ENCODE measurements around the gene VPS39. TPM values are rescaled to one million over a fixed set of nuclear protein-coding genes. Genes with fewer than 3 reads are reported as not detected.

The VPS39 gene
- polyA plus RNA-seq, 1 experiment = 79.5 TPM

DNA sequence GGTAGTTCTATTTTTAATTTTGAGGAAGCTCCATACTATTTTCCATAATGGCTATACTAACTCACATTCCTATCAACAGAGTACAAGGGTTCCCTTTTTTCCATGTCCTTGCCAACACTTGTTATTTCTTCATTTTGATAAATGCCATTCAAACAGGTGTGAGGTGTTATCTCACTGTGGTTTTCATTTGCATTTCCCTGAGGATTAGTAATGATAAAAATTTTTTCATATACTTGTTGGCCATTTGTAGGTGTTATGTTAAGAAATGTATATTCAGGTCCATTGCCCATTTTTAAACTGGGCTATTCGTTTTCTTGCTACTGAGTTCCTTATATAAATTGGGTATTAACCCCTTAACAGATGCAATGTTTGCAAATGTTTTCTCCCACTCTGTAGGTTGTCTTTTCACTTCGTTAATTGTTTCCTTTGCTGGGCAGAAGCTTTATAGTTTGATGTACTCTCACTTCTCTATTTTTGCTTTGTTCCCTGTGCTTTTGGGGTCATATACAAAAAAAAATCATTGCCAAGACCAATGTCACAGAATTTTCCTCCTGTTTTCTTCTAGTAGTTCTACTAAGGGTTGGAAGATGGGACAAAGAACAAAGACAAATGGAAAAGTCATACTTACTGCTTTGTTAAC, 11.0 kb upstream of the VPS39 start:
- TF ChIP-seq, protein P1, sequence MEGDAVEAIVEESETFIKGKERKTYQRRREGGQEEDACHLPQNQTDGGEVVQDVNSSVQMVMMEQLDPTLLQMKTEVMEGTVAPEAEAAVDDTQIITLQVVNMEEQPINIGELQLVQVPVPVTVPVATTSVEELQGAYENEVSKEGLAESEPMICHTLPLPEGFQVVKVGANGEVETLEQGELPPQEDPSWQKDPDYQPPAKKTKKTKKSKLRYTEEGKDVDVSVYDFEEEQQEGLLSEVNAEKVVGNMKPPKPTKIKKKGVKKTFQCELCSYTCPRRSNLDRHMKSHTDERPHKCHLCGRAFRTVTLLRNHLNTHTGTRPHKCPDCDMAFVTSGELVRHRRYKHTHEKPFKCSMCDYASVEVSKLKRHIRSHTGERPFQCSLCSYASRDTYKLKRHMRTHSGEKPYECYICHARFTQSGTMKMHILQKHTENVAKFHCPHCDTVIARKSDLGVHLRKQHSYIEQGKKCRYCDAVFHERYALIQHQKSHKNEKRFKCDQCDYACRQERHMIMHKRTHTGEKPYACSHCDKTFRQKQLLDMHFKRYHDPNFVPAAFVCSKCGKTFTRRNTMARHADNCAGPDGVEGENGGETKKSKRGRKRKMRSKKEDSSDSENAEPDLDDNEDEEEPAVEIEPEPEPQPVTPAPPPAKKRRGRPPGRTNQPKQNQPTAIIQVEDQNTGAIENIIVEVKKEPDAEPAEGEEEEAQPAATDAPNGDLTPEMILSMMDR (IDR thresholded peaks at IDR 0.05; ENCODE audit: insufficient read depth, low read depth, low read length) = no peak
- ChIA-PET POLR2A (interaction anchor here (0.6 kb wide), 1 partner anchor 21 kb away, joined by 3 read pairs; no protein-coding TSS in a partner anchor), CTCF (no interaction called here)
- peaks cover 4% of the 10 kb centered on the region for H3K36me3 ChIP-seq (ENCODE audit: control insufficient read depth, insufficient read depth, low read length)
- H3K4me3 ChIP-seq (ENCODE audit: low read depth, low read length) = no peak overlapping the region
- H3K27me3 ChIP-seq (ENCODE audit: control insufficient read depth, insufficient read depth, low read length) = no peaks in the 10 kb centered on the region
- DNase-seq (ENCODE audit: low read depth) = no peak

DNA sequence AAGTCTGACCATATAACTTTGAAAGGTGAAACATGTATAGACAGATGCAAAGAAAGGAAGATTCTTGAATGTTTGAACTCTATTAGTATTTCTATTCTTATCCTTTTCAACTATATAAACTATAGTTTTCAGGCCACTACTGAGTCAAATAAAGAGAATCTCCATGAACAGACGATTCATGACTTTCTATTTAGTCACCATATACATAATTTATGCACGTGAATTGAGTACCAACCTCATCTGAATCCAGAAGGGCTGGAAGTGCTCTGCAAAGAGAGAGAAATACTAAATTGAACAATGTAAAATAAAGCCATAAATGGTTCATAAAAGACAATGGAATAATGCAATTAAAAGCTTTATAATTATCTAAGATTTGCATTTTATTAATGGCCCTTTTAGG, 9.5 kb upstream of the VPS39 start:
- Histone ChIP-seq H3K27me3 (ENCODE audit: control insufficient read depth, insufficient read depth, low read length) (no peaks in the 10 kb centered on the region), H3K36me3 (ENCODE audit: control insufficient read depth, insufficient read depth, low read length) (peaks cover 1% of the 10 kb centered on the region; the same call in 1 of the 2 replicates), H3K4me3 (ENCODE audit: low read depth, low read length) (no peak overlapping the region)
- ChIA-PET CTCF (no interaction called here), POLR2A (no interaction called here)
- no peak for DNase-seq (ENCODE audit: low read depth)
- TF ChIP-seq, protein P1 (IDR thresholded peaks at IDR 0.05; ENCODE audit: insufficient read depth, low read depth, low read length) = no peak

DNA sequence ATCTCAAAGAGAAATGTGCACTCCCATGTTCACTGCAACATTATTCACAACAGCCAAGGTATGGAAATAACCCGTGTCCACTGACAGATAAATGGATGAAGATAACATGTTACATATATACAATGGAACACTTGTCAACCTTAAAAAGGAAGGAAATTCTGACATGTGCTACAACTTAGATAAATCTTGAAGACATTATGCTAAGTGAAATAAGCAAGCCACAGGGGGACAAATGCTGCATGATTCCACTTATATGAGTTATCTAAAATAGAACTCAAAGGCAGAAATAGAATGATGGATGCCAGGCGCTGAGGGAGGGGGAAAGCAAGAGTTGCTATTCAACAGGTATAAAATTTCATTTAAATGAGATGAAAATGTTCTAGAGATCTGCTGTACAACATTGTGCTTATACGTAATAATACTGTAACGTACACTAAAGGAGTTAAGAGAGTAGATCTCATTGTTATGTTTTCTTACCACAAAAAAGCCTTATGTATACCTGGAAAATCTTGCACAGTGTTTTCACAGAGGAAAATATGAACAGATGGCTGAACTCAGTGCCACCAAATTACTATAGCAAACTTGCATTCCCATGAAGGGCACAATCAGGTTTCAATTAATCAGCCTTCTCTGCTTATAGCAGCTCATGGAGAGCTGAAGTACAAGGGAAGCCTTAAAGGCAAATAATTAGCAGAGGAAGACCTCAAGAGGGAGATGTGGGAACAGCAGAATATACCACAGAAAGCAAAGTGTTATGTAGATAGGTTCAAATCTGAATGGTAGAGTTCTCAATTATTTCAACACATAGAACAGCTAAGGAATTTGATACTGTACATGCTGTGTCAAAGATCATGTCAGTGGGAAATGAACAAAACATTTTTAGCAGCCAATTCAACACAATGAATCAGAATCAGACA, 8.1 kb upstream of the VPS39 start:
- Histone ChIP-seq H3K4me3 (ENCODE audit: low read depth, low read length) (no peak overlapping the region), H3K36me3 (ENCODE audit: control insufficient read depth, insufficient read depth, low read length) (peaks cover 3% of the 10 kb centered on the region), H3K27me3 (ENCODE audit: control insufficient read depth, insufficient read depth, low read length) (no peaks in the 10 kb centered on the region)
- CTCF ChIA-PET = interaction anchor here (1.0 to 1.1 kb wide), 3 partner anchors 12 to 213 kb away, joined by 3 read pairs; no protein-coding TSS in a partner anchor
- DNase-seq (ENCODE audit: low read depth) = no peak
- TF ChIP-seq, protein P1 (IDR thresholded peaks at IDR 0.05; ENCODE audit: insufficient read depth, low read depth, low read length) = peak; percentile 33
- POLR2A ChIA-PET = no interaction called here

DNA sequence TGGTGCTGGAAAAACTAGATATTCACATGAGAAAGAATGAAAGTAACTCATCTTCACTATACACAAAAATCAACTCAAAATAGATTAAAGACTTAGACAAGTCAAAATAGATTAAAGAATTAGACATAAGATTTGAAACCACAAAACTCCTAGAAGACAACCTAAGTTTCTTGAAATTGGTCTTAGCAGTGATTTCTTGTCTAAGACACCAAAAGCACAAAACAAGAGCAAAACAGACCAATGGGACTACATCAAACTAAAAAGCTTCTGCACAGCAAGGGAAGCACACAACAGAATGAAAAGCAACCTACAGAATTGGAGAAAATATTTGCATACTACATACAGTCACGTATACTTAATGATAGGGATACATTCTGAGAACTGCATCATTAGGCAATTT, 6.5 kb upstream of the VPS39 start:
- ChIA-PET CTCF (no interaction called here), POLR2A (no interaction called here)
- peaks cover 3% of the 10 kb centered on the region for H3K36me3 ChIP-seq (ENCODE audit: control insufficient read depth, insufficient read depth, low read length)
- DNase-seq (ENCODE audit: low read depth) = no peak
- TF ChIP-seq, protein P1 (IDR thresholded peaks at IDR 0.05; ENCODE audit: insufficient read depth, low read depth, low read length) = no peak
- H3K27me3 ChIP-seq (ENCODE audit: control insufficient read depth, insufficient read depth, low read length) = no peaks in the 10 kb centered on the region
- no peak overlapping the region for H3K4me3 ChIP-seq (ENCODE audit: low read depth, low read length)

DNA sequence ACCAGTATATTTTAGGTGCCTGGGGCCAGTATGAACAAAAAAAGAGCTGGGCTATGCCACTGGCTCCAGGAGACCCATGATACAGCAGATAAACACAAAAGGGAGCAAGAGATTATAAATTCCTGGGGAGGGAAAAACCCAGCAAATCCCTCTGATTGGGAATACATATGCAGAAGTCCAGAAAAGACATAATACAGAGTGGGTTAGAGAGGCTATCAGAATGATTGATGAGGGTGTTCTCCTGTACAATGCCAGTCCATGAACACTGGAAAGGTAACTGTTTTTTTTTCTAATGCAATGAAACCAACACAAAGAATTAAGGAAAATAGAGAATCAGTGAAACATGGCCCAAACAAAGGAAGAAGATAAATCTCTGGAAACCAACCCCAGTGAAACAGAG, 5.4 kb upstream of the VPS39 start:
- CTCF ChIA-PET = no interaction called here
- POLR2A ChIA-PET = no interaction called here
- peaks cover 1% of the 10 kb centered on the region for H3K36me3 ChIP-seq (ENCODE audit: control insufficient read depth, insufficient read depth, low read length)

More for the DNA sequence above, 5.4 kb upstream of the VPS39 start:
- TF ChIP-seq, protein P1 (IDR thresholded peaks at IDR 0.05; ENCODE audit: insufficient read depth, low read depth, low read length) = no peak
- Histone ChIP-seq H3K4me3 (ENCODE audit: low read depth, low read length) (no peak overlapping the region), H3K27me3 (ENCODE audit: control insufficient read depth, insufficient read depth, low read length) (no peaks in the 10 kb centered on the region)
- DNase-seq (ENCODE audit: low read depth) = no peak

Measured in BJ (cell line).